Mucosa of gallbladder (tissue), 1 donor: ENCODE data around the gene PRKCSH. TPM values are rescaled to one million over a fixed set of nuclear protein-coding genes. Genes with fewer than 3 reads are reported as not detected.

Source experiments
- DNase-seq: peaks from one replicate; pipeline ENCODE4 v3.0.0-alpha.2; 2020; ENCODE audit warnings: low spot score
- total RNA-seq: library from RNA; stranded (reverse); gene quantifications from one replicate; pipeline ENCODE4 v1.2.1, GENCODE V29; 2021
- donor health status: DM: no; HTN: no; CAD: no.

Gene PRKCSH
- total RNA-seq, 1 donor from 2014 or later, result 357 TPM

DNA sequence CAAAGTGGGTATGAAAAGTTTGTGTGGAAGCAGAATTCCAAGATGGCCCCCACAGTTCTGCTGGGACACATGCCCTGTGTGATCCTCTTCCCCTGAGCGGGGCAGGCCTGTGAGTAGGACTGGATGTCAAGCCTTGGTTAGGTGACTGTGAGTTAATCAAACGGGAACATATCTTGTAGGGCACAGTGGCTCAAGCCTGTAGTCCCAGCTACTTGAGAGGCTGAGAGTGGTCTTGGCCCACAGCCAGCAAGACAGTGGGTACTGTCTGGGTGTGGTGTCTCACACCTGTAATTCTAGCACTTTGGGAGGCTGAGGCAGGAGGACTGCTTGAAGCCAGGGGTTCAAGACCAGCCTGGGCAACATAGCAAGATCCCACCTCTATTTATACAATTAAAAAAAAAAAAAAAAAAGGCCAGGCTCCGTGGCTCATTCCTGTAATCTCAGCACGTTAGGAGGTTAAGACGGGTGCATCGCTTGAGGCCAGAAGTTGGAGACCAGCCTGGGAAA is 63.8 kb downstream of the PRKCSH start:
- no peak for DNase-seq

DNA sequence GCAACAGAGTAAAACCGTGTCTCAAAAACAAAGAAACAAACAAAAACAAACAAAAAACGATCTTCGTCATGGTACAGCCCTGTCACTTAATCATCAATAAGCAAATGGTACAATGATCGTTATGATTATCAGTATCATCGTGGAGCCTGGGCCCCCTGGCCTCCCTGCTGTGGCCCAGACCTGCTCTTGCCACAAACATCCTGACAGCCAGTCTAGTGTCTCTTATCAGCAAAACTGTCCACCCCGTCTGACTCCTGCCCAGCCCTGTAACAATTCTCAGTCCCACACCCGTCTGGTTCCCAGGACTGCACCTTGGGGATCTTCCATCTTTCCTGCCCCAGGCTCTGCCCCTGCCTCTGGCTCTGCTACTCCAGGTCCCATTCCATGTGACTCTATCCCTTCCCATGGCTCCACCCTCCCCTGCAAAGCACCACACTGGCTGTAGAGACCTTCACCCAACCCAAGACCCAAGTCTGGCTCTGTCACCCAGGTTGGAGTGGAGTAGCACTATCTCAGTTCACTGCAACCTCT is 64.5 kb downstream of the PRKCSH start:
- no peak for DNase-seq

Other genes with a start within 250 kb of the PRKCSH start
- gene KANK2, start 238.1 kb upstream of the PRKCSH start, total RNA-seq, result 225 TPM
- gene ANGPTL8, start 196.0 kb upstream of the PRKCSH start, total RNA-seq, result 0.95 TPM
- gene DOCK6, start 173.1 kb upstream of the PRKCSH start, total RNA-seq, result 102 TPM
- not detected for gene TSPAN16, start 139.5 kb upstream of the PRKCSH start, total RNA-seq
- 41.9 TPM for gene RAB3D, start 96.0 kb upstream of the PRKCSH start, total RNA-seq
- 136 TPM for gene TMEM205, start 89.4 kb upstream of the PRKCSH start, total RNA-seq
- 66.1 TPM for gene CCDC159, start 89.1 kb upstream of the PRKCSH start, total RNA-seq
- gene PLPPR2, start 80.2 kb upstream of the PRKCSH start, total RNA-seq, result 34.2 TPM
- 4.9 TPM for gene SWSAP1, start 61.0 kb upstream of the PRKCSH start, total RNA-seq
- 17.8 TPM for gene EPOR, start 51.3 kb upstream of the PRKCSH start, total RNA-seq
- 72.0 TPM for gene RGL3, start 16.3 kb upstream of the PRKCSH start, total RNA-seq
- 1.4 TPM for gene ODAD3, start 514 bp upstream of the PRKCSH start, total RNA-seq
- 0.20 TPM for gene ELAVL3, start 45.4 kb downstream of the PRKCSH start, total RNA-seq
- gene ZNF653, start 70.2 kb downstream of the PRKCSH start, total RNA-seq, result 13.8 TPM
- 52.9 TPM for gene ECSIT, start 93.5 kb downstream of the PRKCSH start, total RNA-seq
- gene CNN1, start 103.2 kb downstream of the PRKCSH start, total RNA-seq, result 1,051 TPM
- 53.8 TPM for gene ELOF1, start 123.6 kb downstream of the PRKCSH start, total RNA-seq
- gene ACP5, start 142.0 kb downstream of the PRKCSH start, total RNA-seq, result 18.0 TPM
- gene ZNF627, start 161.8 kb downstream of the PRKCSH start, total RNA-seq, result 13.9 TPM